HG03045 (cell line): ENCODE results near the gene SDHB.

Experiments used
- ATAC-seq: cut with Tn5 transposase; IDR thresholded peaks from one replicate; pipeline ENCODE4 v1.9.1; 2021; ENCODE audit warnings: mild to moderate bottlenecking, moderate library complexity; ENCODE audit not compliant: unreplicated experiment

Gene SDHB

GRCh38 chr1:16989676-16990391 is 64.0 kb downstream of the SDHB start:
- ATAC-seq: no peak

- ATAC-seq: no peak
Measured at GRCh38 chr1:16988210-16988609, 65.6 kb downstream of the SDHB start.

DNA sequence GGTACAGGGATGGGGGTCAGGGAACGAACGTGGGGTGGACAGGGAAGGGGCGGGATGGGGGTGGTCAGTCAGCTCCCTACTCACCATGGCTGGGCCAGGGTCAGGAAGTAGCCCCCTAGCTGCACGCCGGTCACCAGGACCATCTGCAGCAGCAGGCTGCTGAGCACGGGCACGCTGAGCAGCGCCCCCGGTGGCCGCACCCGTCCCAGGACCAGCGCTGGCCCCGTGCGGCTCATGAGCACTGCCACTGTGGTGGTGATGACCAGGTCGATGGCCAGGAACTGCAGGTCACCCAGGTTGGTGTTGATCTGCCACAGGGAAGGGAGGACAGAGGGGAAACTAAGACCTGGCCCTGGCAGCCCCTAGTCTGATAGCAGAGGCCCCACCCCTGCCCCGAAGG is 66.9 kb downstream of the SDHB start:
- no peak for ATAC-seq

DNA sequence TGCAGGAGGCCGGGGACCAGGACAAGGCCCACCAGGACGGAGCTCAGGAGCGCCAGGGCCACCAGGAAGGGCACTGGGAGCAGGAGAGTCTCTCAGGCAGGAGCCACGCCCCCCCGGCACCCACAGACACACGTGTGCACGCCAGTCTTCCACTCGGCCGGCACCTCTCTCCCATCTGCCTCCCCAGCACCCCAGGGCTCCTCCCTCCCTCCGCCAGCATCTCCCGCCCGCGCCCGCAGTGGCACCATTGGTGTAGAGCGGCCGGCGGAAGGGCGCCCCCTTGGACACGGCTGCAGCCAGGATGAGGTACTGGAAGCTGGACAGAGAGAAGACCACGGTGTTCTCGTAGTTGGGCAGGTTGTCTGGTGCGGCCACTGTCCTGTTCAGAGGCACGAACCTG is 67.3 kb downstream of the SDHB start:
- ATAC-seq: no peak

- no peak for ATAC-seq
Measured at GRCh38 chr1:16986113-16986512, 67.7 kb downstream of the SDHB start.

GRCh38 chr1:16984717-16985116 is 69.1 kb downstream of the SDHB start:
- ATAC-seq: no peak

- no peak for ATAC-seq
Measured at GRCh38 chr1:16983649-16984048, 70.2 kb downstream of the SDHB start.

- no peak for ATAC-seq
Measured at GRCh38 chr1:16982902-16983301, 70.9 kb downstream of the SDHB start.

- no peak for ATAC-seq
Measured at GRCh38 chr1:16981269-16981849, 72.5 kb downstream of the SDHB start.

GRCh38 chr1:16980473-16981268 is 73.2 kb downstream of the SDHB start, which contains the start of gene MFAP2:
TSS of gene MFAP2 (minus strand) at chr1:16980620. CDS start at chr1:16978273, 2,347 bp downstream.
- ATAC-seq: no peak

DNA sequence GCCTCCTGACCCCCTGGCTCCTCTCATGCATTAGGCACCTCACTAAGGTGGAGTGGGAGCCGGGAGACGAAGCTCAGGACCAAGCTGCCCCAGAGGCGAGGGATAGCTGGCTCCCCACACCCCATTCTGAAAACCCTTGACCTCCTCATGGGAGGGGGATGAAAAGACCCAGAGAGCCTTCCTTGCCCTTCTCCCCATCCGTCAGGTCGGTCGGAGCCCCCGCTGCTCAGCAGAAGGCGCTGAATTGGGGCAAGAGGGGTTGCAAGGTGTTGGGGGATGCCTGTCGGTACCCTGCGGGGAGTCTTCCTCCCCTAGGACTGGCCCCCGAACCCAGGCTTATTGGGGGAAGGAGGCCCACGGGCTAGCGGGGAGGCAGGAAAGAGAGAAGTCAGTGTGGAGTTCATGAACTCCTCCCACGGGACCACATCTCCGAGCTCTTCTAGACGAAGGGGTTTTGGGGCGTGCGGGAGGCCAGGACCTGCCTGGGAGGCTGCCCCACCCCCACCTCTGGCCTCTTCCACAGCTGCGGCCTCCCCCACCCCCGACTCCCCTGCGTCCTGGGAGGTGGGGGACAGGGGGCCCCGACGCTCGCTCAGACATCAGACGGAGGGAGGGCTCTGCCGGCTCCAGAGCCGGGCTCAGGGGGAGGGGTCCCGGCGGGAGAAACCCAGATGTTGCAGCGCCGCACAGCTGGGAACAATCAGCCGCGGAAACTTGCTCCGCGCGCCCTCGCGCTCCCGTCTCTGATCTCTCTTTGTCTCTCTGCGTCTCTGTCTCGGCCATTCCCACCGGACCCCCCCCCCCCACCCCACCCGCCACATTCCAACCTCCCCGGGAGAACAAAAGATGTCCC is 74.1 kb downstream of the SDHB start:
- ATAC-seq: no peak

GRCh38 chr1:16978567-16979474 is 75.0 kb downstream of the SDHB start:
- no peak for ATAC-seq

DNA sequence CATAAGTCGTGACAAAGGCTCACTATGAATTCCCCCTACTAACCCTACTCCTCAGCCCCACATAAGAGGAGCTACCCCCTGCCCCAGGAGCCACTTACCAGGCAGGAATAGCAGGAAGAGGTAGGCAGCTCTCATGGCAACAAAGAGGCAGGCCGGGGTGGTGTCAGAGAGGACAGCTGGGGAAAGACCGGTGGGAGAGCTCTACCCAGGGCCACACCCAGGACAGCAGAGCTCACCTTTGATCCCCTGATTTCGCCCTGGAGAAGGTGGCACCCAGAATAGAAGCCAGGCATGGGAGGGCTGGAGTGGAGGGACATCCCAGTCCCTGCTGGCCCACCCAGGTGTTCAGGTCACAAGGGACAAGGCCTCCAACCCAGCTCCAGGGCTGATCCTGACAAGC is 75.7 kb downstream of the SDHB start:
- ATAC-seq: no peak

- ATAC-seq: no peak
Measured at GRCh38 chr1:16977377-16977776, 76.5 kb downstream of the SDHB start.

DNA sequence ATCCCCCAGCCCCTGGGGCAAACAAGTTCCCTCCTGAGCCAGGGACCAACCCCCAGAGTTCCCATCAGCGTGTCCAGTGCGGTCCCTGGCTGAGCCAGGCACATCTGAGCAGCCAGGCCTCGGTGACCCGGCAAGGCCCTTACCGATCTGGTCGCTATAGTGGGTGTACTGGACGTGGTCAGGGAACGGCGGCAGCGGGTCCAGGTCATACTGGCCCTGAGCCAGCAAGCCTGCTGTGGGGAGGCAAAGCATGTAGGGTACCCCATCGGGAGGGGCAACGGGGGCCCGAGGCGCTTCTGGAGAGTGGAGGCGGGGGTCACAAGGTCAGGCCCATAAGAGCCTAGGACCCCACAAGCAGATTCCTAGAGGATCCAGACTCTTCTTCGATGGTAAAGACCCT is 76.9 kb downstream of the SDHB start:
- ATAC-seq: no peak

DNA sequence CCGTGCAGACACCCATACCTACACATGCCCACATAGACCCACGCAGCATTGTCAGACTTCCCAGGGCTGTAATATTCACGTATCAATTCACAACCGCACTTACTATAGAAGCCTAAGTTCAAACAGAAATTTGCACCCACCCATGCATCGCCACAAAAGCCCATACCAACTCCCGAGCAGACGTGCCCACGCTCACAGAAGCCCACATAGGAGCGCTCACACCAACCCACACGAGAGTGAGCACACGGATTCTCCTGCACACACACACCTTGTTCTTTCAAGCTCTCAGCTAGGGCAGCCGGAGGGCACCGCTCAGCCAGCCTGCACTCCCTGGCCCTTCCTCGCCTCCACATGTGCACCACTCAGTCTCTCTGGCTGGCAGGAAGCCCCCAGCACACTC is 78.0 kb downstream of the SDHB start:
- ATAC-seq: no peak

GRCh38 chr1:16975211-16975610 is 78.6 kb downstream of the SDHB start:
- no peak for ATAC-seq

- no peak for ATAC-seq
Measured at GRCh38 chr1:16973215-16973614, 80.6 kb downstream of the SDHB start.

GRCh38 chr1:16972189-16972895 is 81.5 kb downstream of the SDHB start:
- no peak for ATAC-seq
